ENCODE results near the gene NXN. TPM values are rescaled to one million over a fixed set of nuclear protein-coding genes. Genes with fewer than 3 reads are reported as not detected.

The NXN gene
- total and polyA plus RNA-seq, 2 donors (not counting 1 experiment from before 2014, with no cell fraction given): 0.04 to 0.17 TPM

GRCh38 chr17:933312-934073, 46.1 kb downstream of the NXN start:
- H3K4me3 ChIP-seq (ENCODE audit: control extremely low read depth in 1 of 5, extremely low read depth in 1 of 5, insufficient read depth in 1 of 5, low read depth in 2 of 5, low read length in 4 of 5): no peak overlapping the region
- no peaks in the 10 kb centered on the region for H3K79me2 ChIP-seq (ENCODE audit: control insufficient read depth, insufficient read depth, low read length)
- CTCF ChIA-PET: no interaction called here
- no peaks in the 10 kb centered on the region for H3K4me1 Mint-ChIP-seq
- H3K9ac ChIP-seq (ENCODE audit: low read length): no peak overlapping the region
- no peaks in the 10 kb centered on the region for H3K4me1 ChIP-seq (ENCODE audit: control insufficient read depth in 2 of 2, insufficient read depth in 2 of 2, low read length in 2 of 2)
- H3K9me3 ChIP-seq (ENCODE audit: control extremely low read depth in 1 of 3, control insufficient read depth in 2 of 3, insufficient read depth in 1 of 3, low read length in 2 of 3): no peaks in the 10 kb centered on the region
- H3K4me2 ChIP-seq (replicated peaks; ENCODE audit: low read depth, low read length, poor library complexity, severe bottlenecking): no peak overlapping the region
- H4K20me1 ChIP-seq (ENCODE audit: control insufficient read depth, insufficient read depth, low read length, poor library complexity, severe bottlenecking): no peaks in the 10 kb centered on the region
- no peak overlapping the region for H3K27ac Mint-ChIP-seq
- H3K27me3 Mint-ChIP-seq: peaks cover 7% of the 10 kb centered on the region
- H3K9me3 Mint-ChIP-seq (ENCODE audit: insufficient read depth): no peaks in the 10 kb centered on the region
- H3K4me3 Mint-ChIP-seq: no peak overlapping the region
- no peak for DNase-seq
- POLR2A ChIA-PET: no interaction called here
- no peak overlapping the region for H3K27ac ChIP-seq (ENCODE audit: low read length in 2 of 2)
- ATAC-seq (ENCODE audit: low read depth): no peak
- no peak overlapping the region for H2AFZ ChIP-seq (ENCODE audit: insufficient read depth, low read depth, low read length, poor library complexity, severe bottlenecking)
- H3K36me3 ChIP-seq (replicated peaks in 1 of 2; ENCODE audit: control extremely low read depth in 1 of 2, control insufficient read depth in 1 of 2, extremely low read depth in 1 of 2, insufficient read depth in 2 of 2, low read length in 1 of 2): no peaks in the 10 kb centered on the region
- intact Hi-C loops (cut with micrococcal nuclease): no loop called here
- H3K27me3 ChIP-seq (replicated peaks in 1 of 4; ENCODE audit: control extremely low read depth in 1 of 4, control insufficient read depth in 3 of 4, insufficient read depth in 4 of 4, low read length in 3 of 4): no peaks in the 10 kb centered on the region
- WGBS (ENCODE audit: insufficient coverage): 68% methylated on average over 8 of the region's 15 CpGs
- no peak for TF ChIP-seq CTCF (IDR thresholded peaks at IDR 0.05)
- no peak for TF ChIP-seq EZH2 (IDR thresholded peaks at IDR 0.05; ENCODE audit: borderline replicate concordance, insufficient read depth, low read depth, low read length, poor library complexity, severe bottlenecking)

GRCh38 chr17:930258-930657, 49.3 kb downstream of the NXN start:
- H3K9me3 Mint-ChIP-seq (ENCODE audit: insufficient read depth): no peaks in the 10 kb centered on the region
- H3K27me3 Mint-ChIP-seq: peaks cover 17% of the 10 kb centered on the region
- no peaks in the 10 kb centered on the region for H3K36me3 ChIP-seq (replicated peaks in 1 of 2; ENCODE audit: control extremely low read depth in 1 of 2, control insufficient read depth in 1 of 2, extremely low read depth in 1 of 2, insufficient read depth in 2 of 2, low read length in 1 of 2)
- POLR2A ChIA-PET: no interaction called here
- no peak for ATAC-seq (ENCODE audit: low read depth)
- no peak overlapping the region for H3K4me3 ChIP-seq (ENCODE audit: control extremely low read depth in 1 of 5, extremely low read depth in 1 of 5, insufficient read depth in 1 of 5, low read depth in 2 of 5, low read length in 4 of 5)
- H4K20me1 ChIP-seq (ENCODE audit: control insufficient read depth, insufficient read depth, low read length, poor library complexity, severe bottlenecking): no peaks in the 10 kb centered on the region
- H3K9ac ChIP-seq (ENCODE audit: low read length): no peak overlapping the region
- CTCF ChIA-PET: no interaction called here
- H3K27me3 ChIP-seq (replicated peaks in 1 of 4; ENCODE audit: control extremely low read depth in 1 of 4, control insufficient read depth in 3 of 4, insufficient read depth in 4 of 4, low read length in 3 of 4): no peaks in the 10 kb centered on the region
- H3K4me3 Mint-ChIP-seq: no peak overlapping the region
- TF ChIP-seq EZH2 (IDR thresholded peaks at IDR 0.05; ENCODE audit: borderline replicate concordance, insufficient read depth, low read depth, low read length, poor library complexity, severe bottlenecking) (no peak), CTCF (IDR thresholded peaks at IDR 0.05) (no peak)
- 85% methylated on average over 8 of the region's 9 CpGs for WGBS (ENCODE audit: insufficient coverage)
- no peak overlapping the region for H3K4me2 ChIP-seq (replicated peaks; ENCODE audit: low read depth, low read length, poor library complexity, severe bottlenecking)
- intact Hi-C loops (cut with micrococcal nuclease): no loop called here
- no peak overlapping the region for H3K27ac ChIP-seq (ENCODE audit: low read length in 2 of 2)
- H3K4me1 Mint-ChIP-seq: no peaks in the 10 kb centered on the region
- H3K4me1 ChIP-seq (ENCODE audit: control insufficient read depth in 2 of 2, insufficient read depth in 2 of 2, low read length in 2 of 2): no peaks in the 10 kb centered on the region
- no peak for DNase-seq
- no peaks in the 10 kb centered on the region for H3K9me3 ChIP-seq (ENCODE audit: control extremely low read depth in 1 of 3, control insufficient read depth in 2 of 3, insufficient read depth in 1 of 3, low read length in 2 of 3)
- H3K27ac Mint-ChIP-seq: no peak overlapping the region
- H3K79me2 ChIP-seq (ENCODE audit: control insufficient read depth, insufficient read depth, low read length): no peaks in the 10 kb centered on the region
- H2AFZ ChIP-seq (ENCODE audit: insufficient read depth, low read depth, low read length, poor library complexity, severe bottlenecking): no peak overlapping the region

Measured in B cell (primary cell).